Myocyte (in vitro differentiated cells): Measurements from ENCODE around the gene SLC27A2. TPM values are rescaled to one million over a fixed set of nuclear protein-coding genes. Genes with fewer than 3 reads are reported as not detected.

ENCODE experiments used
- DNase-seq: peaks from one replicate; pipeline ENCODE4 v3.0.0-alpha.2; 2012; ENCODE audit warnings: low read depth
- total RNA-seq: library from RNA; depleted of rRNA; stranded (reverse); fragments of >200 nt; gene quantifications from 2 replicates; pipeline ENCODE4 v1.2.3, GENCODE V29; 2014

Gene SLC27A2
- total RNA-seq, 1 donor from 2014 or later = not detected

GRCh38 chr15:50267577-50267976 is 85.6 kb downstream of the SLC27A2 start:
- DNase-seq = no peak

DNA sequence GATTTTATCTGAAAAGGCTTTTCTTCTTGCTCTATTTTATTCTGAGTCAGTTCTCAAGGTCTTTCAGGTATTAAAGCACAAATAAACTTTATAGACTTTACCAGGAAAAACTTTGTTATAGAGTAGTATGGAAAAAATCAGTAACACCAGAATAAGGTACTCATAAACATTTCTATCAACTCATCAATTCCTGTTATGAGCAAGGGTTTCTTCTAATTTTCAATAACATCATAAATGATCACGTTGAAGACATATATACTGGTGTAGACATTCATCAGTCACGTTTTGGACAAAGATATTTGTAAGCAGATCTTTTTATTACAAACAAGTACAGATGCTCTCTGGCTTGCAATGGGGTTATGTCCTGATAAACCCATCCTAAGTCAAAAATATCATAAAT is 93.1 kb downstream of the SLC27A2 start:
- DNase-seq = no peak

GRCh38 chr15:50275908-50276307 is 93.9 kb downstream of the SLC27A2 start:
- no peak for DNase-seq

DNA sequence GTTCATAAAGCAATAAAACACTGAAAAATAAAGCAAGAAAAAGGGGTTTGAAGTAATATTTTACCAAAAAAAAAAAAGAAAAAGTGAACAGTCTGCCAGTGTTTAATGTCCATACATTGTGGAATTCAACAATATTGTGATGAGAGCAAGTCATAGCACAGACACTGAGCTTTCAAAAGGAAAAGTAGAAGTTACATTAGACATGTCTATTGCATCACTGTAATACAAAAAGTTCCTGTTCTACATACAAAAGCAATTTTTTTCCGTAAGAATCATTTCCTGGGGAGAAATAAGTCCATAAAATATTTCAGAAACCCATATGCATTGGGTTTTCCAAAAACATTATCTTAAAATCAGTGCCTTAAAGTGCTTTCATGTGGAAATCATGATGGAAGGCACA is 95.4 kb downstream of the SLC27A2 start:
- no peak for DNase-seq

DNA sequence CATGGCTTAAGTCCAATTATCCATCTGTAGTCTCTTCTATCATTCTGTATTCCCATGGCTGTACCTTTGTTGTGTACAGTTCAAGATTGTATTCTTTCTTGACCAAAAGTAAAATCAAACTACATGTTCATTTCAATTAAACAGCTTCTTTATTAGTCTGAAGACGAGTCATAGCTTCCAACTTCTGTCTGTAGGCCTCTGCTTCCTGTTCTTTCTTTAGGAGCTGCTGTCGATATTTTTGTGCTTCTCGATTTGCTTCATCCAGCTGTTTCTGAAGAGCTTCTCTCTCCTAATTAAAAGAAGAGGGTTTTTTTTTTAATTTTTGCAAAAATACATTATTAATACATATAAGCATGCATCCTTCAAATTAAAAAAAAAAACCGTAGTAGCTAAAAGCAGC is 96.5 kb downstream of the SLC27A2 start:
- DNase-seq = no peak

DNA sequence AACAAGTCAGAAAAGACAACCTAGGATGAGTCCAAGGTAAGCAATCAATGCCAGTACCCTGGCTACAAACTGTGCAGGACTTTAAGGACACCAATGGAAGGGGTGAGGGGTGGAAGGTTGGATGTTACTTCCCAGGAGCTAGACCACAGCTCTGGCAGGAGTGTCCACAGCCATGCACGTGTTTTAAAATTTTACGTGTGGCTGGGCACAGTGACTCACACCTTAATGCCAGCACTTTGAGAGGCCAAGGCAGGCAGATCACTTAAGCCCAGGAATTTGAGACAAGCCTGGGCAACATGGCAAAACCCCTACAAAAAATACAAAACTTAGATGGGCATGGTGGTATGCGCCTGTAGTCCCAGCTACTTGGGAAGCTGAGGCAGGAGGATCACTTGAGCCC is 98.3 kb downstream of the SLC27A2 start:
- DNase-seq = peak; percentile 5

GRCh38 chr15:50281427-50281826 is 99.4 kb downstream of the SLC27A2 start:
- no peak for DNase-seq

Other genes starting within 250 kb of the SLC27A2 start
- 3.3 and 3.5 TPM in 2 replicates for gene ATP8B4, start 63.0 kb upstream of the SLC27A2 start, total RNA-seq
- gene HDC, start 83.5 kb downstream of the SLC27A2 start, total RNA-seq = not detected in 2 replicates
- 20.1 and 29.2 TPM in 2 replicates for gene GABPB1, start 173.0 kb downstream of the SLC27A2 start, total RNA-seq
- gene USP8, start 242.2 kb downstream of the SLC27A2 start, total RNA-seq = 45.9 and 50.5 TPM in 2 replicates